Measurements from ENCODE around the gene EGFR.

- no peak for TF ChIP-seq CTCF (IDR thresholded peaks at IDR 0.05)
- TF ChIP-seq POLR2A (IDR thresholded peaks at IDR 0.05): no peak
Observed at GRCh38 chr7:55099821-55100543, 81.2 kb downstream of the EGFR start.
